NCI-H82 (cell line): ENCODE data around the gene VAMP4.
"Not testable (repeated sequence)": the region's sequence is repeated elsewhere in the genome, so short reads cannot be mapped to it uniquely, and the experiment has no call there.

ENCODE experiments used
- DNase-seq: peaks from one replicate; lab custom pipeline; 2025; lab: John Stamatoyannopoulos, UW

The VAMP4 gene

DNA sequence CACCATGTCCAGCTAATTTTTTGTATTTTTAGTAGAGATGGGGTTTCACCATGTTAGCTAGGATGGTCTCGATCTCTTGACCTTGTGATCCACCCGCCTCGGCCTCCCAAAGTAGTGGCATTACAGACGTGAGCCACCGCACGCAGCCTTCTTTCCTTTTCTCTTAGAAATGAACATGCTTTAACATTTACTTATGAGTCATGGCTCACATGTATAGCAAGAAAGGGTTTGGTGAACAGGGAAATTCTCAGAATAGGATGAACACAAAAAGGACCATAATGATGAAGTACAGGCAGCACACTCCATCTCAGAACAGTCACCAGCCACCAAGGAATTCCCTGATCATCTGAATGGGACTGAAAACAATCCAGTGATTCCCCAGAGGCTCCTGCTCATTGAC is 9.4 kb upstream of the VAMP4 start:
- no peak for DNase-seq

DNA sequence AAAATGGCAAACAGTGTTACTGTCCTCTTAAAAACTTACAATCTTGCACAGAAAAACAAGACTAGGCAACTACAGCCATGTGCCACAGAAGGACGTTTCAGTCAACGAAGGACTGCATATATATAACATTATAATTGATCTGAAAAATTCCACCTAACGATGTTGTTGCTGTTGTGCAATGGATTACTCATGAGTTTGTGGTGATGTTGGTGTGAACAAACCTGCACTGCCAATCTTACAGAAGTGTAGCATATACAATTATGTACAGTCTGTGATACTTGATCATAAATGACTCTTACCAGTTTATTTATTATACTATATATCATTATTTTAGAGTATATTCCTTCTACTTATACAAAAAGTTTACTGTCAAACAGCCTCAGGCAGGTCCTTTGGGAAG is 6.8 kb upstream of the VAMP4 start:
- DNase-seq = no peak

DNA sequence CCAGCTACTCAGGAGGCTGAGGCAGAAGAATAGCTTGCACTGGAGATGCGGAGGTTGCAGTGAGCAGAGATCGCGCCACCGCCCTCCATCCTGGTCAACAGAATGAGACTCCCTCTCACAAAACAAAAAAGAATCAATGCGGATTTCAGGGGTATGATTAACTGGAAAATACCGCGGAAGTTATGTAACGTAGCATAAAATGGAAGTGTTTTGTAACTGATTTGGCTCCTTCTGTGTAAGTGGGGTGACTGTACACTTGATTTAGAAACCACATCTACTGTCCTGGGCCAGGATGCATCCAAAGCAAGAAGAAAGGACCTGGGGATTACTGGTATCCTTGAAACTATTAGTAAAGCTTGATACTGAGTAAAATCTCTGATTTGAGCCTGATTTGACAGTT is 3.1 kb upstream of the VAMP4 start:
- no peak for DNase-seq

GRCh38 chr1:171743081-171743870 is 1.4 kb upstream of the VAMP4 start:
- peak; percentile 86 for DNase-seq

DNA sequence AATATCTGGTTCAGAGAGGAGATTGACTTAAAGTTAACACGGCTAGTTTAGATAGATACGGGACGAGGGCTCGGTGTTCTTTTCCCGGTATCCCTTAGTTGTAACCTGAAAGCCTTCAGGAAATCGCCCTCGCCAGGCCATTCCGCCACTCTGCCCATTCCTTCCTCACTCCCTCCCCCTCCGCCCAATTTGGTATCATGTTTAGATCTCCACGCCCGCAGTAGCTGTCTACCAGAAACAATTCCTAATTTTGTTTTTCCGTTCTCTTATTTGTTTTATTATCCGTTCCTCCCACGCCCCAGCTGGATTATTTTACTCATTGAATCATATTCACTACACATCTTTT is 685 bp upstream of the VAMP4 start:
- peak; percentile 83 for DNase-seq

GRCh38 chr1:171740987-171741871 is 636 bp downstream of the VAMP4 start:
- peak; percentile 82 for DNase-seq

DNA sequence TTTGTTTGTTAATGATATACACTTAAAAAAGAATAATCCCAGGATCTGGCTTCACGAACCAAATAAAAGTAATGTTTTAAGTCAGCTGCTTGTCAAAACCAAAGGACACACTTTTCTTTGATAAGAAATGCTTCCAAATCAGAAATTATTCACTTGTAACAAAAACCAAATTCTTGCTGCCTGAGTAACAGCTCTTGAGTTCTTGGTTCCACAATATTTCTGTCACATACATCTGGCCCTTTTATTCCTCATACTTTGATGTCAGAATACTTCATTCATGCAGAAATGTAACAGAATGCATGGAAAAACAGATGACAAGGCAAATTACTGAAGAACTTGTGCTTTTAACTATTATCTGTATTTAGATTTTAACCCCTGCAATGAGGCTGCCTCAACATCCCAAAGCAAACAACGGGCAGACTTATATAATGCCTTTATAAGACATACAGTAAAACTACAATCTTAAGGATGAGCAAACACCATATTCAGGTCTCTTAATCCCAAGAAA is 1.5 kb downstream of the VAMP4 start:
- no peak for DNase-seq

DNA sequence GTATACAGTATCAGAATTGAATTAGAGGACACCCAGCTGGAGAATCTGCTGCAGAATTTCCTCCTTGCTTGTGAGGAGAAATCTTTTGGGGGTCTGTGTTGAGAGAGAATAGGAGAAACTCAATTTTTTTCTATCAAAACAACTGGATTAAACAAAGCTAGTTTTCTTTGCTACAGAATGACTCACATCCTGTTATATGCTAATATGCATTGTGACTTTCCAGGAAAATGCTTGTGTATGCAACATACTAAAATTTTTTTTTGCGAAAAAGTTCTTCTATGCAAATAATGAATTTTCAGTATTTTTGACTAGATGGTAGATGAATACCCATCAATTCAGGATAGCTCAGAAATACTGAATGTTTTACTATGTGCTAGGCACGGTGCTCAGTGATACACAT is 2.2 kb downstream of the VAMP4 start:
- DNase-seq = no peak

- peak; percentile 73 for DNase-seq
These were observed 3.0 kb downstream of the VAMP4 start for GRCh38 chr1:171738911-171739310.

- no peak for DNase-seq
These were observed 5.7 kb downstream of the VAMP4 start for GRCh38 chr1:171736196-171736595.

GRCh38 chr1:171730052-171730451 is 11.8 kb downstream of the VAMP4 start:
- no peak for DNase-seq

GRCh38 chr1:171727778-171728177 is 14.1 kb downstream of the VAMP4 start:
- DNase-seq = peak; percentile 87

DNA sequence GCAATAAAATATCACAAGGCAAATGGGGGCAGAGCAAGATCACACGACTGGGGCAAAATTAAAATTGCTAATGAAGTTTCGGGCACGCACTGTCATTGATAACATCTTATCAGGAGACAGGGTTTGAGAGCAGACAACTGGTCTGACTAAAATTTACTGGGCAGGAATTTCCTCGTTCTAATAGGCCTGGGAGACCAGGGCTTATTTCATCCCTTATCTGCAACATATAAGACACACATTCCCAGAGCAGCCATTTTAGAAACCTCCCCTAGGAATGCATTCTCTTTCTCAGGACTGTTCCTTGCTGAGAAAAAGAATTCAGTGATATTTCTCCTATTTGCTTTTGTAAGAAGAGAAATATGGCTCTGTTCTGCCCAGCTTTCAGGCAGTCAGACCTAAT is 18.7 kb downstream of the VAMP4 start:
- DNase-seq = not testable (repeated sequence)

DNA sequence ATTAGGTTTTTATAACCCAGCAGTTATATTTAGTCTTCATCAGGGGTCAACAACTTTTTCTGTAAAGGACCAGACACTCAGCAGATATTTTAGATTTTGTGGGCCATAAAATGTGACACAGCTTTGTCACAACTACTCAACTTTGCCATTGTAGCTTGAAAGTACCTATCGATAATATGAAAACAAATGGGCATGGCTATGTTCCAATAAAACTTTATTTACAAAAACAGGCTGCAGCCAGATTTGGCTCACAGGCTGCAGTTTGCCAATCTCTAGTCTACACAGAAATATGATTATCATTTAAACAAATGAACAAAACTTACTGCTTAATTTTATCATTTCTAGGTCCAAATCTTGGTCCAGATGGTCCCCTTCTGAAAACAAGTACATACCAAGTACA is 23.0 kb downstream of the VAMP4 start:
- no peak for DNase-seq

DNA sequence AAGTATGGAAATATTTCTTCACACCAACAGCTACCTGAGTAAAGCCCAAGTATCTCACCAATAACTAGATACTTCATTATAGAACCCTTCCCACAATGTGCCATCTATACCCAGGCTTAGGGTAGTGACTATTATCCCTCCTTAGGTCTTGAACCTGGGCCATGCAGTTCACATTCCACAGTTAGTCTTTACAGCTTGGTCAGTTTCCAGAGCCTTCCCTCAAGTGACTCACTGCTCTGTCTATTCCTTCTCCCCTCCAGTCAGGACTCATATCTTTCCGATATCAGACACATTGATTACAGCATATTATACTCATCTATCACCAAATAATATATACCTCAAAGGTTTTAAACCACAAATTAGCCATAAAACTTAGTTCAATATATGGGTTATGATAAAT is 23.6 kb downstream of the VAMP4 start:
- no peak for DNase-seq

GRCh38 chr1:171717062-171717718 is 24.7 kb downstream of the VAMP4 start:
- DNase-seq = no peak

- DNase-seq = no peak
These were observed 25.2 kb downstream of the VAMP4 start for GRCh38 chr1:171716616-171717015.

DNA sequence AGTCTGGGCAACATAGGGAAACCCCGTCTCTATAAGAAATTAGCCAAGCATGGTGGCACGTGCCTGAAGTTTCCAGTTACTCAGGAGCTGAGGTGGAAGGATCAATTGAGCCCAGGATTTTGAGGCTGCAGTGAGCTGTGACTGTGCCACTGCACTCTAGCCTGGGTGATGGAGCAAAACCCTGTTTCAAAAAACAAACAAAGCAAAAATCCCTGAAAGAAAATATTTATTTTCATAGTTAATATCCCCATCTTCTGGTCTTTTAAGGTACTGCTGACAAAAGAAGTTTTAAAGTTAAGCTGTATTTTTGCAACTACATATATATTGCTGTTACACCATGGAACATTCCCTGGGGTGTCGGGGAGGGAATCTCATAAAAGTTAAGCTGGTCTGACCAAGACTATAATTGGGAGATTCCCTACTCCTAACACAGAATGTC is 26.0 kb downstream of the VAMP4 start:
- DNase-seq = peak; percentile 14

DNA sequence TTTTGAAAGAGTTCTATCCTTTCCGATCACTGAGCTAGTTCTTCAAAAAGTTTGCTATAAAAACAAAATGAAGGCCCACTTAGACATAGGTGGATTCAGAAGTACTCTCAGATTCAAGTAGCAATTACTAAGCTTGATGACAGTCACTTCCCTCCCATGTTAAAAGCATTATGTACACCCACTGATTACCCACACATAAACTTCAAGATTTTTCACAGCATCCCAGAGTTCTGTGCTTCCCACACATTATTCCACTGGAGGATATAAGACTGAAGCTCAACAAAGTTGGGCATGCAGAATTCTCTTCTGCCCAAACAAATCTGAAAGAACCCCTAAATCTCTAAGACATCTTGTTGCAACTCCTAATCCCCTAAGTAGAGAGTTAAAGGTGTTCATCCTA is 29.5 kb downstream of the VAMP4 start:
- DNase-seq = peak; percentile 25

GRCh38 chr1:171711643-171712042 is 30.2 kb downstream of the VAMP4 start:
- DNase-seq = no peak

GRCh38 chr1:171707583-171707982 is 34.3 kb downstream of the VAMP4 start:
- no peak for DNase-seq

DNA sequence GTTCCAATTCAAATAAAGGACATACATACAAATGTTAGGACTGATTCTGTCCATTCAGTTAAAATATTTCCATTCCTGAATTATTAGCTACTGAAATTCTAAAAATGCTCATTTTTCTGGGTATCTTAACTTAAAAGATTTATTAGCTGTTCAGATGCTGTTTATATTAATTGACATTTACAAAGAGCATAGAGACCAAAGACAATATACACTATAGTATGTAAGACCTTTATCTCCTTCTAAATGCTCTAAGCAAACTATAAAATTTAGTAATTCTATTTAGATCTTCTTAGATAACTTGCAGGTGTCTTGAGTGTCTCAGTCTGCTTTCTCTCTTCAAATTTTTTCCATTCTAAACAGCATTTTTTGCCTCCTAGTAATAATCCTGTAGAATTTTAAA is 39.3 kb downstream of the VAMP4 start:
- no peak for DNase-seq

DNA sequence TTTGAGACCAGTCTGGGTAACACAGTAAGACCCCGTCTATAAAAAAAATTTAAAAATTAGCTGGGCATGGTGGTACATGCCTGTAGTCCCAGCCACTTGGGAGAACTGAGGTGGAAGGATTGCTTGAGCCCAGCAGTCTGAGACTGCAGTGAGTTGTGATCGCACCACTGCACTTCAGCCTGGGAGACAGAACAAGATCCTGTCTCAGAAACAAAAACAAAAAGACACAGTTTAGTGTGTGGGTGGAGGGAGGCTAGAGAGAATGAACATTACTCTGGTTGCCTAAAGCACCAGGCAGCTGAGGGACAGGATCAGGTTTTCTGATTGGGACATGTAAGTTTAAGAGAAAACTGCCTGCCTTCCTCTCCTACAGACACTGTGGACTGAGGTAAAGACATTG is 42.3 kb downstream of the VAMP4 start:
- no peak for DNase-seq
